Naive thymus-derived CD4-positive, alpha-beta T cell (primary cell): Measurements from ENCODE around the gene FAM32A. TPM values are rescaled to one million over a fixed set of nuclear protein-coding genes. Genes with fewer than 3 reads are reported as not detected.

Source experiments
- ATAC-seq: fragments of 150-1000 bp; cut with Tn5 transposase; 2 replicates; pipeline ENCODE4 v1.10.0; 2021; ENCODE audit warnings: mild to moderate bottlenecking, moderate library complexity
- CTCF ChIA-PET: fragments of 350-600 bp; sonication (Branson Sonifier 250); formaldehyde crosslinking; loops from one replicate; lab custom pipeline; 2021; ENCODE audit warnings: antibody characterized with exemption; lab: Charles Lee
- POLR2A ChIA-PET: fragments of 350-600 bp; sonication (Branson Sonifier 250); formaldehyde crosslinking; loops from one replicate; lab custom pipeline; 2021; ENCODE audit warnings: antibody characterized with exemption, inconsistent platforms; lab: Charles Lee
- DNase-seq, 9 donors: peaks; one replicate each; pipeline versions ENCODE4 v3.0.0 to v3.0.0-alpha.2; 2020 to 2022; ENCODE audit warnings: mixed read lengths in 1 of 9
- H3K27ac ChIP-seq: one replicate; pipeline ENCODE4 v1.7.0; 2013; ENCODE audit warnings: mild to moderate bottlenecking, low read depth, low read length, moderate library complexity
- H3K27me3 ChIP-seq, 2 donors: one replicate each; pipeline ENCODE4 v1.7.0; 2013; ENCODE audit warnings: low read length in 2 of 2, mild to moderate bottlenecking in 2 of 2, moderate library complexity in 2 of 2; ENCODE audit not compliant: control insufficient read depth in 2 of 2, insufficient read depth in 2 of 2
- H3K36me3 ChIP-seq, 3 experiments: 1 replicate in 2 of 3; 2 replicates in 1 of 3; pipeline ENCODE4 v1.7.0; 2013; ENCODE audit warnings: low read length in 3 of 3, mild to moderate bottlenecking in 3 of 3, moderate library complexity in 1 of 3; ENCODE audit not compliant: insufficient read depth in 3 of 3, control insufficient read depth in 2 of 3
- H3K4me1 ChIP-seq, 2 donors: one replicate each; pipeline ENCODE4 v1.7.0; 2013; ENCODE audit warnings: low read length in 2 of 2, mild to moderate bottlenecking in 2 of 2, moderate library complexity in 1 of 2; ENCODE audit not compliant: control insufficient read depth in 2 of 2, insufficient read depth in 2 of 2
- H3K4me3 ChIP-seq: 2 replicates; pipeline ENCODE4 v1.7.0; 2013; ENCODE audit warnings: mild to moderate bottlenecking, low read length
- H3K9me3 ChIP-seq, 3 experiments: 1 replicate in 2 of 3; 2 replicates in 1 of 3; pipeline ENCODE4 v1.7.0; 2013; ENCODE audit warnings: low read length in 3 of 3; ENCODE audit not compliant: control insufficient read depth in 2 of 3
- H3K27ac Mint-ChIP-seq, 9 donors: one replicate each; pipeline ENCODE4 v1.8.0; 2020 to 2022; ENCODE audit warnings: mixed read lengths in 9 of 9, mild to moderate bottlenecking in 8 of 9, moderate library complexity in 5 of 9, inconsistent platforms in 2 of 9
- H3K27me3 Mint-ChIP-seq, 5 donors: one replicate each; pipeline ENCODE4 v1.8.0; 2021 to 2022; ENCODE audit warnings: mixed read lengths in 5 of 5, mild to moderate bottlenecking in 1 of 5
- H3K36me3 Mint-ChIP-seq, 5 donors: one replicate each; pipeline ENCODE4 v1.8.0; 2020 to 2022; ENCODE audit warnings: mixed read lengths in 5 of 5, mild to moderate bottlenecking in 3 of 5, inconsistent platforms in 1 of 5
- H3K4me1 Mint-ChIP-seq, 7 donors: one replicate each; pipeline ENCODE4 v1.8.0; 2020 to 2022; ENCODE audit warnings: mixed read lengths in 7 of 7, mild to moderate bottlenecking in 3 of 7, inconsistent platforms in 1 of 7
- H3K4me3 Mint-ChIP-seq, 10 donors: one replicate each; pipeline ENCODE4 v1.8.0; 2020 to 2022; ENCODE audit warnings: mild to moderate bottlenecking in 10 of 10, mixed read lengths in 10 of 10, moderate library complexity in 6 of 10, inconsistent platforms in 2 of 10
- H3K9me3 Mint-ChIP-seq, 11 donors: one replicate each; pipeline ENCODE4 v1.8.0; 2020 to 2022; ENCODE audit warnings: mixed read lengths in 11 of 11, mild to moderate bottlenecking in 4 of 11, inconsistent platforms in 1 of 11, moderate library complexity in 1 of 11
- intact Hi-C, 2 donors: fragments of 100-400 bp; cut with micrococcal nuclease; formaldehyde crosslinking; loops; one replicate each; pipeline ENCODE4 v1.15.1; 2023
- polyA plus RNA-seq, 2 donors: library from polyadenylated mRNA; unstranded; fragments of 300-500 nt; fragmentation: Illumina TruSeq; gene quantifications; one replicate each; pipeline ENCODE4 v1.2.3, GENCODE V29; 2021
- total RNA-seq, 6 experiments: library from RNA in 5 of 6; stranded (reverse) in 5 of 6; gene quantifications; 1 replicate in 5 of 6; 2 replicates in 1 of 6; pipeline ENCODE4 v1.2.3 and lab custom pipeline; 2021 to 2026

FAM32A gene
- total and polyA plus RNA-seq, 7 experiments from 2014 or later: 45.9 to 177 (median 66.3) TPM

- ATAC-seq (no peak), DNase-seq (no peak)
- H3K4me1 ChIP-seq: no peaks in the 10 kb centered on the region
- ChIA-PET POLR2A (interaction anchor here (0.6 to 0.7 kb wide), 2 partner anchors 24 to 743 kb away, joined by 3 read pairs; no protein-coding TSS in a partner anchor), CTCF (interaction anchor here (1.5 kb wide), 1 partner anchor 41 kb away, joined by 4 read pairs; no protein-coding TSS in a partner anchor)
- Mint-ChIP-seq H3K4me1 (peaks cover 23 to 55% (median 47%) of the 10 kb centered on the region in 7 donors), H3K4me3 (no peak overlapping the region), H3K27ac (peak overlapping the region in 4 of 9 donors; percentile 64 to 94 (median 74)), H3K27me3 (no peaks in the 10 kb centered on the region), H3K9me3 (no peaks in the 10 kb centered on the region), H3K36me3 (peaks cover 19 to 52% (median 34%) of the 10 kb centered on the region in 5 donors)
- peaks cover 4 to 89% (median 11%) of the 10 kb centered on the region in 3 experiments for H3K36me3 ChIP-seq
- no peaks in the 10 kb centered on the region for H3K27me3 ChIP-seq
- H3K4me3 ChIP-seq: no peak overlapping the region
- H3K9me3 ChIP-seq: no peaks in the 10 kb centered on the region
- no peak overlapping the region for H3K27ac ChIP-seq
- intact Hi-C loops: no loop called here
Observed at GRCh38 chr19:16206046-16206605, 20.9 kb downstream of the FAM32A start.

GRCh38 chr19:16206637-16207036 lies 21.4 kb downstream of the FAM32A start:
- DNase-seq: no peak
- no peaks in the 10 kb centered on the region for H3K27me3 ChIP-seq
- no peak for ATAC-seq
- H3K27ac ChIP-seq: no peak overlapping the region
- Mint-ChIP-seq H3K27me3 (no peaks in the 10 kb centered on the region), H3K9me3 (no peaks in the 10 kb centered on the region), H3K4me3 (peak overlapping the region in 1 of 10 donors; percentile 14), H3K36me3 (peaks cover 19 to 53% (median 37%) of the 10 kb centered on the region in 5 donors), H3K27ac (peak overlapping the region in 7 of 9 donors; percentile 0 to 94 (median 73)), H3K4me1 (peaks cover 21 to 56% (median 47%) of the 10 kb centered on the region in 7 donors)
- ChIA-PET POLR2A (interaction anchor here (0.6 to 1.6 kb wide), 3 partner anchors 9 to 744 kb away, joined by 3 to 5 read pairs (median 3); partner anchors contain the start of gene AP1M1), CTCF (interaction anchor here (1.5 kb wide), 1 partner anchor 41 kb away, joined by 4 read pairs; no protein-coding TSS in a partner anchor)
- H3K36me3 ChIP-seq: peaks cover 4 to 91% (median 11%) of the 10 kb centered on the region in 3 experiments
- no peaks in the 10 kb centered on the region for H3K9me3 ChIP-seq
- intact Hi-C loops: no loop called here
- no peak overlapping the region for H3K4me3 ChIP-seq
- H3K4me1 ChIP-seq: peaks cover 0 to 3% of the 10 kb centered on the region in 2 donors

GRCh38 chr19:16207063-16207462 lies 21.9 kb downstream of the FAM32A start:
- Histone ChIP-seq H3K27me3 (no peaks in the 10 kb centered on the region), H3K9me3 (no peaks in the 10 kb centered on the region), H3K36me3 (peaks cover 4 to 88% (median 11%) of the 10 kb centered on the region in 3 experiments), H3K4me1 (peaks cover 0 to 7% of the 10 kb centered on the region in 2 donors), H3K4me3 (no peak overlapping the region), H3K27ac (no peak overlapping the region)
- Mint-ChIP-seq H3K36me3 (peaks cover 19 to 57% (median 41%) of the 10 kb centered on the region in 5 donors), H3K27ac (peak overlapping the region in 7 of 9 donors; percentile 57 to 94 (median 74)), H3K9me3 (peaks cover 0 to 3% (median 0%) of the 10 kb centered on the region in 11 donors), H3K4me1 (peaks cover 20 to 60% (median 50%) of the 10 kb centered on the region in 7 donors), H3K4me3 (peak overlapping the region in 1 of 10 donors; percentile 14), H3K27me3 (no peaks in the 10 kb centered on the region)
- DNase-seq: no peak
- CTCF ChIA-PET: interaction anchor here (1.5 kb wide), 1 partner anchor 40 kb away, joined by 4 read pairs; no protein-coding TSS in a partner anchor
- no peak for ATAC-seq
- intact Hi-C loops: no loop called here
- POLR2A ChIA-PET: interaction anchor here (1.6 kb wide), 1 partner anchor 9 kb away, joined by 5 read pairs; the partner anchor contains the start of gene AP1M1

GRCh38 chr19:16207490-16208025 lies 22.3 kb downstream of the FAM32A start:
- Histone ChIP-seq H3K36me3 (peaks cover 4 to 83% (median 11%) of the 10 kb centered on the region in 3 experiments), H3K4me3 (no peak overlapping the region), H3K4me1 (peaks cover 0 to 11% of the 10 kb centered on the region in 2 donors), H3K9me3 (no peaks in the 10 kb centered on the region), H3K27me3 (no peaks in the 10 kb centered on the region), H3K27ac (no peak overlapping the region)
- intact Hi-C loops: no loop called here
- peak overlapping the region in 7 of 9 donors; percentile 36 to 90 (median 83) for H3K27ac Mint-ChIP-seq
- peaks cover 19 to 62% (median 42%) of the 10 kb centered on the region in 5 donors for H3K36me3 Mint-ChIP-seq
- H3K27me3 Mint-ChIP-seq: no peaks in the 10 kb centered on the region
- ATAC-seq (no peak), DNase-seq (no peak)
- no peak overlapping the region for H3K4me3 Mint-ChIP-seq
- POLR2A ChIA-PET: interaction anchor here (1.3 to 1.6 kb wide), 2 partner anchors 10 to 141 kb away, joined by 3 to 5 read pairs; partner anchors contain the start of gene AP1M1
- peaks cover 0 to 3% (median 0%) of the 10 kb centered on the region in 11 donors for H3K9me3 Mint-ChIP-seq
- peaks cover 22 to 62% (median 51%) of the 10 kb centered on the region in 7 donors for H3K4me1 Mint-ChIP-seq
- CTCF ChIA-PET: interaction anchor here (1.5 kb wide), 1 partner anchor 40 kb away, joined by 4 read pairs; no protein-coding TSS in a partner anchor

- H3K27me3 ChIP-seq: no peaks in the 10 kb centered on the region
- Mint-ChIP-seq H3K36me3 (peaks cover 19 to 62% (median 45%) of the 10 kb centered on the region in 5 donors), H3K27ac (peak overlapping the region; percentile 39 to 90 (median 84)), H3K27me3 (no peaks in the 10 kb centered on the region), H3K4me3 (peak overlapping the region; percentile 12 to 63 (median 46)), H3K4me1 (peaks cover 26 to 65% (median 54%) of the 10 kb centered on the region in 7 donors), H3K9me3 (peaks cover 0 to 3% (median 0%) of the 10 kb centered on the region in 11 donors)
- peaks cover 0 to 14% of the 10 kb centered on the region in 2 donors for H3K4me1 ChIP-seq
- CTCF ChIA-PET: no interaction called here
- no peak overlapping the region for H3K4me3 ChIP-seq
- H3K36me3 ChIP-seq: peaks cover 4 to 76% (median 11%) of the 10 kb centered on the region in 3 experiments
- no peak overlapping the region for H3K27ac ChIP-seq
- DNase-seq (no peak), ATAC-seq (no peak)
- intact Hi-C loops: no loop called here
- POLR2A ChIA-PET: interaction anchor here (0.6 to 1.9 kb wide), 5 partner anchors 10 to 140 kb away, joined by 3 to 6 read pairs (median 5); partner anchors contain the start of genes AP1M1 and KLF2
- H3K9me3 ChIP-seq: no peaks in the 10 kb centered on the region
Observed at GRCh38 chr19:16208064-16208759, 23.0 kb downstream of the FAM32A start.
